ENCODE data around the gene E2F2. TPM values are rescaled to one million over a fixed set of nuclear protein-coding genes. Genes with fewer than 3 reads are reported as not detected.

Gene E2F2
- polyA plus RNA-seq, 1 of the 3 experiments (the other 2 are of a cell fraction): 0.43 TPM

GRCh38 chr1:23500466-23500865 lies 30.6 kb downstream of the E2F2 start (continued):
- no peak for TF ChIP-seq REST (IDR thresholded peaks at IDR 0.05; ENCODE audit: low read depth, low read length)
- no peak for TF ChIP-seq PBX3 (IDR thresholded peaks at IDR 0.05)
- TF ChIP-seq MAX (IDR thresholded peaks at IDR 0.05; ENCODE audit: low read depth): no peak
- no peak for TF ChIP-seq USF1 (IDR thresholded peaks at IDR 0.05; ENCODE audit: borderline replicate concordance, low read depth)
- no peak for TF ChIP-seq GABPA (IDR thresholded peaks at IDR 0.05; ENCODE audit: low read depth)
- TF ChIP-seq SIN3A (IDR thresholded peaks at IDR 0.05; ENCODE audit: borderline replicate concordance, low read depth, low read length): no peak
- no peak for TF ChIP-seq ELF1 (IDR thresholded peaks at IDR 0.05)
- TF ChIP-seq TCF12 (IDR thresholded peaks at IDR 0.05): no peak
- TF ChIP-seq RAD21 (IDR thresholded peaks at IDR 0.05; ENCODE audit: low read length): no peak
- TF ChIP-seq NRF1 (IDR thresholded peaks at IDR 0.05; ENCODE audit: low read depth, low read length): no peak
- TF ChIP-seq RCOR1 (IDR thresholded peaks at IDR 0.05; ENCODE audit: low read length): no peak

GRCh38 chr1:23497777-23498439 lies 33.1 kb downstream of the E2F2 start:
- Histone ChIP-seq H3K9me3 (no peaks in the 10 kb centered on the region), H2AFZ (ENCODE audit: low read depth) (peak overlapping the region; percentile 71), H3K27me3 (ENCODE audit: insufficient read depth) (no peaks in the 10 kb centered on the region), H3K4me3 (ENCODE audit: low read depth in 2 of 2, low read length in 1 of 2) (no peak overlapping the region), H4K20me1 (ENCODE audit: insufficient read depth) (no peaks in the 10 kb centered on the region), H3F3A (replicated peaks; ENCODE audit: insufficient read depth) (peaks cover 5% of the 10 kb centered on the region), H3K4me2 (no peak overlapping the region), H3K79me2 (ENCODE audit: insufficient read depth) (no peaks in the 10 kb centered on the region), H3K9me2 (no peaks in the 10 kb centered on the region), H3K9ac (no peak overlapping the region), H3K4me1 (ENCODE audit: control insufficient read depth in 1 of 2, insufficient read depth in 2 of 2, low read depth in 1 of 2, low read length in 1 of 2) (no peaks in the 10 kb centered on the region), H3K36me3 (replicated peaks in 1 of 2; ENCODE audit: control insufficient read depth in 1 of 2, insufficient read depth in 2 of 2, low read length in 1 of 2) (no peaks in the 10 kb centered on the region), H3K27ac (ENCODE audit: low read depth in 2 of 2, low read length in 1 of 2) (no peak overlapping the region)
- ChIA-PET POLR2A (interaction anchor here (1.0 to 2.1 kb wide), 5 partner anchors 10 to 193 kb away, joined by 3 to 18 read pairs (median 8); partner anchors contain the start of genes E2F2 and RPL11), CTCF (interaction anchor here (0.5 to 12.2 kb wide), 49 partner anchors 9 to 522 kb away, joined by 3 to 503 read pairs (median 4); partner anchors contain the start of genes ASAP3, E2F2, ID3 and RPL11)
- WGBS (ENCODE audit: low lambda C conversion rate): 74% methylated on average over 3 of the region's 3 CpGs
- no peak for DNase-seq
- no peak for TF ChIP-seq PBX3 (IDR thresholded peaks at IDR 0.05)
- TF ChIP-seq EZH2phosphoT487 (IDR thresholded peaks at IDR 0.05; ENCODE audit: borderline replicate concordance, low read depth): no peak
- TF ChIP-seq FOSL2 (IDR thresholded peaks at IDR 0.05; ENCODE audit: borderline replicate concordance, low read depth): no peak
- no peak for TF ChIP-seq EP300 (IDR thresholded peaks at IDR 0.05; ENCODE audit: borderline replicate concordance in 1 of 2, low read depth in 1 of 2, low read length in 1 of 2)
- no peak for TF ChIP-seq FOXJ3 (CRISPR knock-in tag; IDR thresholded peaks at IDR 0.05)
- no peak for TF ChIP-seq SMC3 (IDR thresholded peaks at IDR 0.05; ENCODE audit: low read depth, low read length)
- TF ChIP-seq USF1 (IDR thresholded peaks at IDR 0.05; ENCODE audit: borderline replicate concordance, low read depth): no peak
- no peak for TF ChIP-seq USF2 (IDR thresholded peaks at IDR 0.05; ENCODE audit: borderline replicate concordance, low read depth, low read length)
- no peak for TF ChIP-seq RFX5 (IDR thresholded peaks at IDR 0.05; ENCODE audit: low read length)

Measured in SK-N-SH (cell line).